Measurements from ENCODE around the gene NKAIN2. TPM values are rescaled to one million over a fixed set of nuclear protein-coding genes. Genes with fewer than 3 reads are reported as not detected.

Gene NKAIN2
- total RNA-seq, 2 donors from 2014 or later = 0.68 TPM; not detected in 1

GRCh38 chr6:124475176-124475575, 671.5 kb downstream of the NKAIN2 start:
- intact Hi-C loops (cut with DNase I) = no loop called here
- no peaks in the 10 kb centered on the region for H3K4me1 ChIP-seq (replicated peaks)
- no peak for DNase-seq (ENCODE audit: low spot score)
- H3K27ac ChIP-seq = no peak overlapping the region
- H3K9me3 ChIP-seq = no peaks in the 10 kb centered on the region
- H3K4me3 ChIP-seq = no peak overlapping the region
- no peaks in the 10 kb centered on the region for H3K36me3 ChIP-seq
- TF ChIP-seq POLR2AphosphoS5 (IDR thresholded peaks at IDR 0.05) (no peak), POLR2A (IDR thresholded peaks at IDR 0.05) (no peak)
- TF ChIP-seq, protein P1, sequence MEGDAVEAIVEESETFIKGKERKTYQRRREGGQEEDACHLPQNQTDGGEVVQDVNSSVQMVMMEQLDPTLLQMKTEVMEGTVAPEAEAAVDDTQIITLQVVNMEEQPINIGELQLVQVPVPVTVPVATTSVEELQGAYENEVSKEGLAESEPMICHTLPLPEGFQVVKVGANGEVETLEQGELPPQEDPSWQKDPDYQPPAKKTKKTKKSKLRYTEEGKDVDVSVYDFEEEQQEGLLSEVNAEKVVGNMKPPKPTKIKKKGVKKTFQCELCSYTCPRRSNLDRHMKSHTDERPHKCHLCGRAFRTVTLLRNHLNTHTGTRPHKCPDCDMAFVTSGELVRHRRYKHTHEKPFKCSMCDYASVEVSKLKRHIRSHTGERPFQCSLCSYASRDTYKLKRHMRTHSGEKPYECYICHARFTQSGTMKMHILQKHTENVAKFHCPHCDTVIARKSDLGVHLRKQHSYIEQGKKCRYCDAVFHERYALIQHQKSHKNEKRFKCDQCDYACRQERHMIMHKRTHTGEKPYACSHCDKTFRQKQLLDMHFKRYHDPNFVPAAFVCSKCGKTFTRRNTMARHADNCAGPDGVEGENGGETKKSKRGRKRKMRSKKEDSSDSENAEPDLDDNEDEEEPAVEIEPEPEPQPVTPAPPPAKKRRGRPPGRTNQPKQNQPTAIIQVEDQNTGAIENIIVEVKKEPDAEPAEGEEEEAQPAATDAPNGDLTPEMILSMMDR (IDR thresholded peaks at IDR 0.05) = no peak
- 92% methylated on average over 1 of the region's 1 CpG for WGBS
- no peaks in the 10 kb centered on the region for H3K27me3 ChIP-seq (replicated peaks; ENCODE audit: insufficient read depth)

GRCh38 chr6:124478906-124479305, 675.2 kb downstream of the NKAIN2 start:
- TF ChIP-seq, protein P1 (IDR thresholded peaks at IDR 0.05) = no peak
- no peak for TF ChIP-seq POLR2AphosphoS5 (IDR thresholded peaks at IDR 0.05)
- TF ChIP-seq POLR2A (IDR thresholded peaks at IDR 0.05) = no peak

DNA sequence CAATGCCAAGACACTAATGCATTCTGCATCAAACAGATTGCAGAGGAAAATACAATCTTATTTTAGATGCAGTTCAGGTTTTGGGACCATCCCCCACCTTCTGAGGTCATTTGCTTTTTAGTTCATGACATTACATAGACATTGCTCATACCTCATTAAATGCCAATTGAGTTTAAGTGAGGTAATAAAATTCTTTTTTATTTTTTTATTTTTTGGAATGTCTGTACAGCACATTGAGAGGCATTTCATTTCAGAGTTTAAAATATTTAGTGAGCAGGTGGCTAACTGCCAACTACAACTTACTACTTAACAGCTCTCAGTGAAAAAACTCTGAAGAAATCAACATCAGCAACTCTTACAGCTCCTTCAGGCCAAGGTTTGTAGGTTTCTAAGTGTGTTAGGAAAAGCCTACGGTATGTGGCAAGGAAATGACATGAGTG, 676.3 kb downstream of the NKAIN2 start:
- Histone ChIP-seq H3K36me3 (no peaks in the 10 kb centered on the region), H3K9me3 (no peaks in the 10 kb centered on the region), H3K27ac (no peak overlapping the region), H3K27me3 (replicated peaks; ENCODE audit: insufficient read depth) (no peaks in the 10 kb centered on the region), H3K4me3 (no peak overlapping the region), H3K4me1 (replicated peaks) (no peaks in the 10 kb centered on the region)
- intact Hi-C loops (cut with DNase I) = no loop called here
- no peak for DNase-seq (ENCODE audit: low spot score)
- 67% methylated on average over 1 of the region's 1 CpG for WGBS
- no peak for TF ChIP-seq POLR2A (IDR thresholded peaks at IDR 0.05)
- TF ChIP-seq POLR2AphosphoS5 (IDR thresholded peaks at IDR 0.05) = no peak
- TF ChIP-seq, protein P1 (IDR thresholded peaks at IDR 0.05) = no peak

More at GRCh38 chr6:124478906-124479305, 675.2 kb downstream of the NKAIN2 start:
- no peaks in the 10 kb centered on the region for H3K27me3 ChIP-seq (replicated peaks; ENCODE audit: insufficient read depth)
- H3K4me3 ChIP-seq = no peak overlapping the region
- no peaks in the 10 kb centered on the region for H3K9me3 ChIP-seq
- no peak for DNase-seq (ENCODE audit: low spot score)
- H3K27ac ChIP-seq = no peak overlapping the region
- WGBS = 97% methylated on average over 2 of the region's 2 CpGs
- H3K36me3 ChIP-seq = no peaks in the 10 kb centered on the region
- intact Hi-C loops (cut with DNase I) = no loop called here
- H3K4me1 ChIP-seq (replicated peaks) = no peaks in the 10 kb centered on the region

- WGBS = 3% methylated on average over 1 of the region's 1 CpG
- no peaks in the 10 kb centered on the region for H3K4me1 ChIP-seq (replicated peaks)
- H3K27ac ChIP-seq = no peak overlapping the region
- no peaks in the 10 kb centered on the region for H3K27me3 ChIP-seq (replicated peaks; ENCODE audit: insufficient read depth)
- H3K9me3 ChIP-seq = no peaks in the 10 kb centered on the region
- TF ChIP-seq, protein P1 (IDR thresholded peaks at IDR 0.05) = no peak
- TF ChIP-seq POLR2AphosphoS5 (IDR thresholded peaks at IDR 0.05) (no peak), POLR2A (IDR thresholded peaks at IDR 0.05) (no peak)
- DNase-seq (ENCODE audit: low spot score) = no peak
- intact Hi-C loops (cut with DNase I) = no loop called here
- no peaks in the 10 kb centered on the region for H3K36me3 ChIP-seq
- no peak overlapping the region for H3K4me3 ChIP-seq
Observed at GRCh38 chr6:124482071-124482491, 678.4 kb downstream of the NKAIN2 start.

GRCh38 chr6:124487623-124488431, 684.2 kb downstream of the NKAIN2 start:
- no peaks in the 10 kb centered on the region for H3K27me3 ChIP-seq (replicated peaks; ENCODE audit: insufficient read depth)
- H3K4me1 ChIP-seq (replicated peaks) = no peaks in the 10 kb centered on the region
- no peaks in the 10 kb centered on the region for H3K9me3 ChIP-seq
- no peak overlapping the region for H3K4me3 ChIP-seq
- intact Hi-C loops (cut with DNase I) = no loop called here
- TF ChIP-seq POLR2AphosphoS5 (IDR thresholded peaks at IDR 0.05) = no peak
- TF ChIP-seq, protein P1 (IDR thresholded peaks at IDR 0.05) = no peak
- TF ChIP-seq POLR2A (IDR thresholded peaks at IDR 0.05) = no peak
- no peaks in the 10 kb centered on the region for H3K36me3 ChIP-seq
- DNase-seq (ENCODE audit: low spot score) = no peak
- no peak overlapping the region for H3K27ac ChIP-seq
- 80% methylated on average over 4 of the region's 4 CpGs for WGBS
